Daoy (cell line): ENCODE data around the gene OR13C8. TPM values are rescaled to one million over a fixed set of nuclear protein-coding genes. Genes with fewer than 3 reads are reported as not detected.

ENCODE experiments used
- DNase-seq: peaks from one replicate; pipeline ENCODE4 v3.0.0-alpha.2; 2015; ENCODE audit warnings: low read depth
- total RNA-seq: library from RNA; depleted of rRNA; stranded (reverse); fragments of >200 nt; shearing (Covaris generic); gene quantifications from 2 replicates; pipeline ENCODE4 v1.2.3, GENCODE V29; 2014; rRNA removed

The OR13C8 gene
- total RNA-seq, 1 experiment from 2014 or later = not detected

DNA sequence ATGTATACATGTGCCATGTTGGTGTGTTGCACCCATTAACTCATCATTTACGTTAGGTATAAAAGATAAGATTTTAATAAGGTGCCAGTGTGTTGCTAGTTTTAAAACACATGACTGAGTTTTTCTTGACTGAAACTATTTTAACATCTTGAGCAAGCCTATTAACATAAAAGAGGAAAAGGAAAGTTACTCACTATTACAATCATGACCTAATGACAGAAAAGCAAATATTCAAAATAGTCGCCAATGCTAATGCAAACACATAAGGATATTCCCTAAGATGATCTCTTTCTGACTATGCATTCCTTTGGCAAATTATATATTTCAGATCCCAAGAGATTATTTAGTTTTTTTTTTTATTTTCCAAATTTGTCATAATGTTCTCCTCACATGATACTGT is 42.2 kb downstream of the OR13C8 start:
- DNase-seq = no peak

DNA sequence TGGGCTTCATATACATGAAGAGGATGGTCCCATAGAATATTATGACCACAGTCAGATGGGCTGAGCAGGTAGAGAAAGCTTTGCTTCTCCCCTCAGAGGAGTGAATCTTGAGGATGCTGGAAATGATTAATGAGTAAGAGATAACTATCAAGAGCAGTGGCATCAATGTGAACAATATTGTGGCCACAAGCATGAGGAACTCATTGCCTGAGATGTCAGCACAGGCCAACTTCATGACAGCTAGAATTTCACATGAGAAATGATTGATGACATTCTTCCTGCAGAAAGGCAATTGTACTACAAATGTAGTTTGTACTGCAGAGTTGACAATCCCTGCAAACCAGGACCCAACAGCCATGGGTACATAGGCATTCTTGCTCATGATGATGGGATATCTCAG is 48.5 kb downstream of the OR13C8 start:
- no peak for DNase-seq

DNA sequence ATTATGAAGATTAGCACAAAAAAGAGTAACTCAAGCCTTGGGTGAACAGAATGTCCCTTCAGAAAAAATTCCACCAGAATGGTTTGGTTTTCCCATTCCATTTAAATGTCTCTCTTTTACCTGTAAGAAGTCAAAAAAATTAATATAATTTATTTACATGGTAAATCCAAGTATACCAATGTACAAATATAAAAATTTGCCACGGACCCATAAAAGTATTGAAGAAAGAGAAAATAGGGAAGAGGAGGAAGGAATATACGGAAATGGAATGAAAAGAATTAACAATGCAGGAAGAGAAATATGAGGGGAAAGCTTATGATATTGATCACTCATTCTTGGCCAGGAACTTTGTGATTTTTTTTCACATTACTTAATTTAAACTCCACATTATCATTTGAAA is 49.1 kb downstream of the OR13C8 start, which contains the start of gene OR13C9:
Gene OR13C9, minus strand, starts transcription at position 101 of the 400 bp plus-strand sequence. Its CDS starts 0 bp downstream, at position 101.
- DNase-seq = no peak

Other genes starting within 250 kb of the OR13C8 start
- not detected in 2 replicates for gene OR13F1, start 64.9 kb upstream of the OR13C8 start, total RNA-seq
- not detected in 2 replicates for gene OR13C4, start 42.0 kb upstream of the OR13C8 start, total RNA-seq
- not detected in 2 replicates for gene OR13C3, start 32.3 kb upstream of the OR13C8 start, total RNA-seq
- not detected in 2 replicates for gene OR13C5, start 30.2 kb downstream of the OR13C8 start, total RNA-seq
- not detected in 2 replicates for gene OR13C2, start 36.5 kb downstream of the OR13C8 start, total RNA-seq
- gene OR13C9, start 49.0 kb downstream of the OR13C8 start, total RNA-seq = not detected in 2 replicates
- not detected in 2 replicates for gene OR13D1, start 125.3 kb downstream of the OR13C8 start, total RNA-seq
- 19.1 and 20.7 TPM in 2 replicates for gene NIPSNAP3A, start 178.5 kb downstream of the OR13C8 start, total RNA-seq
- gene NIPSNAP3B, start 195.0 kb downstream of the OR13C8 start, total RNA-seq = 0.06 TPM in 1 of 2 replicates, not detected in the other